Measurements from ENCODE around the gene WDR82.

The WDR82 gene

DNA sequence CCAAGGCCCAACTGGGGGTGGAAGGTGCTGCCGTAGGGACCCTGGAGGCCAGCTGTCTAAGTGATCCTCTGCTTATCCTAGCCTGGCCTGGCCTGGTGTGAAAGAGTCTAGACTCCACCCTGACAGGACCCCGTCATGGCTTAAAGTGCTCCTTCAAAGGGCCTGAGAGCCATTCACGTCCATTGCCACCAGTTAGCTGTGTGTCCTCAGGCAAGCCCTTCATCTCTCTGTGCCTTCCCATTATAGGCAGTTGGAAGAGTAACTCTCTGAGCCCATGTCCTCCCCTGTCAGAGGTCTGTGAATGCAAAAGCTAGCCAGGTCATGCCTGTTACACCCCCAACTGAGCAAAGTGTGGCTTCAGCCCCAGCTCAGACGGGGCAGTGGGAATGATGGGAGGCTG lies 28.5 kb upstream of the WDR82 start:
- DNase-seq = no peak

DNA sequence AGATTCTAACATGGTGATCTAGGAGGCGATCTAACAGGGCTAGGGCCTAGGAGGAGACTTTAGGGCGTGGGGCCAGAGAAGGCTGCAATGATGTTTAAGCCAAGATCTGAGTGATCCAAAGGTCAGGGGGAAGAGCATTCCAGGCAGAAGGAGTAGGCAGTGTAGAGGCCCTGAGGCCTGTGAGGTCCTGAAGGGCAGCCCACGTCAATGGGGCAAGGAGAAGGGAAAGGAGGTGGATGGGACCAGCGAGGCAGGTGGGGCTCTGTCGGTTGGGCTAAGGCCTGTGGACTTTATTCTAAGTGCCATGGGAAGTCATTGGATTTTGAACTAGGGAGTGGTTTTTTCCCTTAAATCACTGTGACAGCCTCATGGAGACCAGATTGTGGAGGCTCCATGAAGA lies 27.5 kb upstream of the WDR82 start:
- no peak for DNase-seq

DNA sequence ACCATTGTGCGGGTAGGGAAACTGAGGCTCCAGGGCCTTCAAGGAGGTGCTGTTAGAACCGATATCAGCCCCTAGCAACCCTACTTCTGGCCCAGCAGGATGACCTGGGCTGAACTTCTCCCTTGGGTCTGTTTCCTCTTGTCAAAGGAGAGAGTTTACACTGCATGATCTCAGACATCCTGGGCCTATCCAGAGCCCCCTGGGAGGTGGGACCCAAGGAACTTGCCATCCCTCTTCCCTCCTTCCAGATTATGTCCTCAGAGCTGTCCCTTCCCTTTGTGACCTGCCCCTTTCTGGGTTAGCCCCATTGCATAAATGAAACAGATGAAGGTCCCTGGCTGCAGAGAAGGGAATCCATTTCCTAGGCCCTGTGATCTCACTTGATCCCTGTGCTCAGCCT lies 25.4 kb upstream of the WDR82 start:
- DNase-seq = no peak

DNA sequence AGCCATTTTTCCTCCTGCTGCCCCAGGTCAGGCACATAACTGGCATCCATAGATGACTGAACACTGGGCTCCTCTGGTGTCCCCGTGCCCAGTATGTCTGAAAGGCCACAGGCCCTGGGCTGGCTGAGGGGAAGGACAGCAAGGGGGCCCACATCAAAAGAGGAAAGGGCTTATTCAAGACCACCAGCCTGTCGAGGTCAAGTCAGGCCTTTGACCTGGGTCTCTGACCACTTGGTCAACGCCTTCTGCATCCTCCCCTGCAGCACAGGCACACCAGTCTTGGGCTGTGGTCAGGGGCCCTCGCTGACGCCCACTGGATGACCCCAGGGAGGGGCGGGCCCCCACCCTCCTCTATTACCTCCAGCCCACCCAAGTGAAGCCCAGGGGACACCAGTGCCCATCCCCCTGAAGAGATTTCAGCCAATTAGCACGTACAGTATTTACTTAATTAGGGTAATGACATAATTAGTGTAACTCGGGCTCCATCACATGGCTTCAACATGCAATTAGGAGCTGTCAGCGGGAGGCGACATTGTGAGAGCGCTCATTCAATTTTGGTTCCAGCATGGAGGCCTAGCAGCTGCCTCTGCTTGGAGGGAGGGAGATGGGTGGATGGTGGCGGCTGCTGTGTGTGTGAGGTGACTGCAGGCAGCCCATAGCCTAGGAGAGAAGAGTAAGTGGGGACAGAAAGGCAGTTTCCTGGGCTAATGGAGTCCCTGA lies 24.1 kb upstream of the WDR82 start:
- no peak for DNase-seq

DNA sequence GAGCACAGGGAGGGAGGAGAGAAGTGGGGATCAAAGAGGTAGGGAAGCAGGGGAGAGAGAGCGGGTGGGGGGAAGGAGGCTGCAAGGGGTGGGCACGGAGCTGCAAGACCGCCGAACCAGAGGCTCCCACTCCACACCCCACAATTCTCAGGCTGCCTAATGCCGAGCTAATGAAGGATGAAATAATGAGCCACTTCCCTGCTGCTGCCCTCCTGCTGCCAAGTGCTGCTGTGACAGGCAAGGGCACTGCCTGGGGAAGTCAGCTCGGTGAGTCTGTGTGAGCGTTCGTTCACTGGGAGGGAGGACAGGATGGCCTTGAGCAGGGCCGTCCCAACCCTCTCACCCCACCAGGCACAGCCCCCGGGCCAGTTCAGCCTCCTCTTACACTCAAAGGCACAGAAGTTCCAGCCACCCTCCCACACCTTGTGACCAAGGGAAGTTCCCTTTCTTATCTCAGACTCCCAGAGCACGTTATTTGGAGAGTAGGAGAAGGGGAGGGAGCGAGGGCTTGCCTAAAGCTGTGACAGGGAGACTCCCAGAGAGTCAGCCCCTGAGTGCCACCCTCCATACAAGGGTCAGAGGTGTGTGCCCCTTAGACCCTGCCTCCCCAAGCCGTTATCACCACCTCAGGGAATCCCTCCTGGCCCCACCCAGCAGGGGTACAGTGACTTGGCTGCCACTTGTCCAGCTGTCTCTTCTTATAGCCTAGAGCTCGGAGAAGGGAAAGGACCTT lies 21.6 kb upstream of the WDR82 start:
- DNase-seq = peak; percentile 36

DNA sequence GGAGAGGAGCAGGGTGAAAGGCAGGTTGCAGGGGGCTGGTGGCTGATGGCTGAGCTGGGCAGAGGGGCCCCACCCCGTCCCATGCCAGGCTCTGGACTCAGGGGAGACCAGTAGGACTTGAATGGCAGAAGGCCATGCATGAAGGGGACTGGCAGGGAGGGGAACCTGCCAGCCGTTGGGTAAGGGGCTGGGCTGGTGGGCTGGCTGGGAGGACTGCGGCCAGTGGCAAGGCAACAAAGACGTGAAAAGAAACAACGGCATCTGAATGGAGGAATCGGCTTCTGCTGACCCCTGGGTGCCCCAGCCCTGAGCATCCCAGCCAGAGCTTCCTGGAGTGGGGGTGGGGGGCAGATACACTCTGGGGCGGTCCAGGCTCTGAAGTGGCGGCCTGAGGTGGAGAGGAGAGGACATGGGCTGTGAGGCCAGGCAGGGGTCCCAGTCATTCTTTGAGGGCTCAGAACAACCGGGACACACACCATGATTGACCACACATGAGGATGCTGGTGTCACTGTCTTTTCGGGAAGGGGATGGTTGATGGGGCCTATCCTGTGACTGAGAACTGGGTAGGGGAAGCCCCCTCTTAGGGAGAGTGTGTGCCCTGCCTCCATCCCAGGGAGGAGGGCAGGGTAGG lies 20.9 kb upstream of the WDR82 start:
- DNase-seq = no peak

DNA sequence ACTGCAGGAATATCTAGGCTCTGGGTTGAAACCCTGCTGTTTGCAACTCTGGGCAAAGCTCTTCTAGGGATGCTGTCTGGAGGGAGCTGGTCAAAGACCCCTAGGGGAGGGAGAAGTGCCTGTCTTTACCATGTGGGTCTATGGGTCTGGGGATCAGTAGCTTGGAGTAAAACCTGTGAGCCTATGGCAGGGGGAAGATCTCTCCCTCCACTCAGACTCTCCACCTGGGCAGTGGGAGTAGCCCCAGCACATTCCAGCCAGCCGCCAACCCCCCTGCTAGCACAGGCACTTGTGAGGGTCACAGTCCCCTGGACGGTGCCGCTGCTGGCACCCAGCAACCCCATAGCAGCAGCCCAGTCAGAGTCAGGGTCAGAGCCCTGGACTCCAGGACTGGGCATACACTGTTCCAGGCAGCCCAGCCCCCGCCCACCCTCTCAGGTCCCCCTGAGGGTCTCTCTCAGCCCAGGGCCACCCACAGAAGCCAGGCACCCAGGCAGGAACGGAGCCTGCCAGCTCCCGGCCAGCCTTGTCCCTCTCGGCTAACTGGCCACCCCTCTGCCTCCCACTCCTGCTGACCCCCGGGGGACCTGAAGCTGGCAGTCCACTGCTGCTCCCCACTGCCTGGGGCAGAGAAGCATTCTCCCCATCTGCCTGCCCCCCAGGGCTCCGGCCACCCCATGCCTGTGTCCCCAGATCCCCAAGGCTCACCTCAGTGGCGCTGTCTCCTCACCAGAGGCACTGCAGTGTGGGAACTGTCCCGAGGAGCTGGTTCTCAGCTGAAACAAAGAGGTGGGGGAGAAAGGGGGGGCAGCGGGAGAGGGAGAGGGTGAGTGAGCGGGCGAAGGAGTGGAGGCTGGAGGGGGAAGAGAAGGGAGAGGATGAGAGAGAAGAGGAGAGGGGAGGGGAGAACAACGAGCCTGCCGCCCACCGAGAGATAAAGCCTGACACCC lies 20.0 kb upstream of the WDR82 start:
- no peak for DNase-seq

DNA sequence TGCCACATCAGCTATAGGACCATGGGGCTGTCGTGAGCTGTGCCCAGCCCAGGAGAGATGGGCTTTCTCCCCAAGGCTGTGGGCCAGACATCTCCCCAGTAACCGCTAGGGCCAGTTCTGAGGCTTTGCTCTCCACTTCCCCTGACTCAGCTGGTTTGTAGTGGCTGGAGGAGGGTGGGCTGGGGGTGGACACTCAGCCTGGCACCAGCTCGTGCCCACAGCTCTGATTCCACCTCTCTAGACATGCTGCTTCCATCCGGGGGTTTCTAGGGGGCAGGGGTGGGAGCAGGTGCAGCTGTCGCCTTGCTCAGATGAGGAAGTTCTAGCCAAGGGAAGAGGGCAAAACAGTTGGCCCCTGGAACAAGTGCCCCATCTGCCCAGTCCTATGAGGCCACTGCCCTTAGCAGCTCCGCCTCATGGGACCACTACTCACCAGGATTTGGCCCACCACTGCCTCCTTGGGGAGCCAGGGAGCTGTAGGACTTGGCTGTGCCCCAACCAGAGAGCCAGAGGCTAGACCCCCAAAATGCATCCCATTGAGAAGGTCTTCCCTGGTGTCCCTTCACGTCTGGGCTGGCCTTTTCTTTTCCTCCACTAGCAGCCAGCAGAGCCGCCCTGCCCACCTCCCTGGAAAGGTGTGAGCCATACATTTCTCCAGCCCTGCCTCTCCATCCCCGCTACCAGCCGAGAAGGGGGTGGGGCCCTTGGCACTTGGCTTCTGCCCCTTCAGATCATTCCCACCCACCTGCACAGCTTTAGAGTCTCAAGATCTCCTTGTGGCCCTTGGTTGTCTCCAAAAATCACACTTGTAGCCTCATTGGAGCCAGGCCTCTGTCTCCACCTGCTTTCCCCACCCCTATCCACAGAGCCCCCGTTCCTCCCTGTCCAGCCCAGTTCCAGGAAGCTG lies 19.0 kb upstream of the WDR82 start:
- DNase-seq = no peak

DNA sequence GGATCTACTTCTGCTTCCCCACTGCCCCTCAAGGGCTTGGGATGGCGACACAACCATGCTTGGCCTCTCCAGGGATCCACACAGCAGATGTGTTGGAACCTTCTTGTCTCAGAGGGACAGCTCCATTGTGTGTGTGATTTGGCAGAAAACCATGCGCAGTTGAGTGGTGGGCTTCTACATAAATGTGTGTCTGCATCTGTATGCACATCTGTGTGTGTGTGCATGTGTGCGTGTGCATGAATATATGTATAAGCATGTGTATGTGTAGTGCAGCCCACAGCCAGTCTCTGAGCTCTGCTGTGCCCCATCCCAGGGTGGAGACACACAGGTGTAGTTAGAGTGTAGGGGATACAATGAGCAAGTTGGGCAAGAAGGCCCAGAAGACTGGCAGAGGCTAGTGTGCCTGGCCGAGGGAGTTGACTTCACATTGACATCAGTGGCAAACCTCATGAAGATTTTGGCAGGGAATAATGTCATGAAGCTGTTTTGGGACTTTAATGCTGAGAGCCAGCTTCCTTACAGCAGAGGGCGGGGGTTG lies 17.3 kb upstream of the WDR82 start:
- no peak for DNase-seq

DNA sequence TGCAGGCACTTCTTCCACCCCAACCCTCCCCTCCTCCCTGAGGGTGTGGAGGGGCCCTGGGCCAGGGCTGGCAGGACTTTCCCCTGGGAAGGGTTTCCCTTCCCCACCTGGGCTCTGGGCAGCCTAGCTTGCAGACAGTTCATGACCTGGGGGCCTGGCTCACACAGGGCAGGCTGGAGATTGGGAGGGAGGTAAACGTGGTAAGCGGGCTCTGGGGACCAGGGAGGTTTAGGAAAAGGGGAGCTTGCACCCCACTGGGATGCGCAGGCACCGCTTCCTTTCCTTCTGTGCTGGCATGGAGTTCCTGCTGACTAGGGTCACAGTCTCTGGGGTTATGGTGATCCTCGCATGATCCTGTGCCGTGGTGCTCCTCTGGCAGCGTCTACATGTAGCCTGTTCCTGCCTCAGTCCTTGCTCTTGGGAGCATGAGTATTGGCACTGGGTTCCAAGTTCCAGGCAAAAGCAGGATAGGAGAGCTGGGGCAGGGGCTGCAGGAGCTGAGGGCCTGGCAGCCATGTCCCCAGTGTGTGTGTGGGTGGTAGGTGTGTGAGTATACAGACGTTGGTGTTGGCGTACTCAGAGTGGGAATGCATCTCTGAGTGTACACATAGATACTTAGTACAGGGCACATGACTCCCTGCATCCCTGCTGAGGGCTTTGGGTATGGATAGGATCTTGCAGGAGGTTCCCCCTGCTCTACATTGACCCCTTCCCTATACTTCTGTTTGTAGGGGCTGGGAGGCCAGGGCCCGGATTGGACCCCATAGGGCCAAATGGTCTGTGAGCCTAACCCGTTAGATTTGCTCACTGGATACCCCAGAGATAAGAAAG lies 16.1 kb upstream of the WDR82 start:
- DNase-seq = no peak

DNA sequence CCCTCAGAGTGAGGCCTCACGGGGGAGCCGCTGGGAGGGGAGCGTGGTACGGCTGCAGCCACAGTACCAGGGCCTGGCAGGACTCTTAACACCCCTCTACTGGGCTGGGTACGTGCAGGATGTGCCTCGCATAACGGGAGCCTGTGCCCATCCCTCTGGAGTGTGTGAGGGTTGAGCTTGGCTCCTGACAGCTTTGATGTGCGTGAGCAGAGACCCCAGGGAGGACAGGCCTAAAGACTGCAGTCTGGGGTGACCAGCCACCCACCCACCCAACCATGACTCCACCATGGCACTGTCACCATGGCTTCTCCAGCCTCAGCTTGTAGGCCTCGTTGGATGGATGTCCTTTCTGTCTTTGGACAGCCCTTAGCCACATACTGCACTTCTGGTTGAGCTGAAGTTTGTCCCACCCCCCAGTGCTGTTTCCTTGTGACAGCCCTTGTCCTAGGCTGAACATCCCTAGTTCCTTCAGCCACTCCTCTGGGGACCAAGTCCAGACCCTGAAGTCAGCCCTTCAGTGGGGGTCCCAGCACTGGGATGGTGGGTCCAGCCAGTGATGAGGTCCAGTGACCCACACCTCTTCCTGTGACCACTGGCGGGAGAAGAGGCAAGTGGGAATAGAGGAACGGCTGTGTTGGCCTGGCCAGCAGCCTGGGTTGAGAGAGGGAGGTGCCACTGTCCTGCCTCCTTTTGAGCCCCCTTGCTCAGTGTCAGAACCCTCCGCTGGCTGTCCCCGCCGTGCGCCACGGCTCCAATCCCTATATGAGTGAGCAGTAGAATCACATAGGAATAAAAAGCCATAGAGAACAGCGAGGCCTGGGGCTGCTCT lies 15.3 kb upstream of the WDR82 start:
- no peak for DNase-seq

DNA sequence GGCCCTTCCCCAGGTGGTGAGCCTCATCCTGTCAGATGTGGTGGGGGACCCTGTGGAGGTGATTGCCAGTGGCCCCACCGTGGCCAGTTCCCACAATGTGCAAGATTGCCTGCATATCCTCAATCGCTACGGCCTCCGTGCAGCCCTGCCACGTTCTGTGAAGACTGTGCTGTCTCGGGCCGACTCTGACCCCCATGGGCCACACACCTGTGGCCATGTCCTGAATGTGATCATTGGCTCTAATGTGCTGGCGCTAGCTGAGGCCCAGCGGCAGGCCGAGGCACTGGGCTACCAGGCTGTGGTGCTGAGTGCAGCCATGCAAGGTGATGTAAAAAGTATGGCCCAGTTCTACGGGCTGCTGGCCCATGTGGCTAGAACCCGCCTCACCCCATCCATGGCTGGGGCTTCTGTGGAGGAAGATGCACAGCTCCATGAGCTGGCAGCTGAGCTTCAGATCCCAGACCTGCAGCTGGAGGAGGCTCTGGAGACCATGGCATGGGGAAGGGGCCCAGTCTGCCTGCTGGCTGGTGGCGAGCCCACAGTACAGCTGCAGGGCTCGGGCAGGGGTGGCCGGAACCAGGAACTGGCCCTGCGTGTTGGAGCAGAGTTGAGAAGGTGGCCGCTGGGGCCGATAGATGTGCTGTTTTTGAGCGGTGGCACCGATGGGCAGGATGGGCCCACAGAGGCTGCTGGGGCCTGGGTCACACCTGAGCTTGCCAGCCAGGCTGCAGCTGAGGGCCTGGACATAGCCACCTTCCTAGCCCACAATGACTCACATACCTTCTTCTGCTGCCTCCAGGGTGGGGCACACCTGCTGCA lies 14.0 kb upstream of the WDR82 start:
- DNase-seq = no peak

DNA sequence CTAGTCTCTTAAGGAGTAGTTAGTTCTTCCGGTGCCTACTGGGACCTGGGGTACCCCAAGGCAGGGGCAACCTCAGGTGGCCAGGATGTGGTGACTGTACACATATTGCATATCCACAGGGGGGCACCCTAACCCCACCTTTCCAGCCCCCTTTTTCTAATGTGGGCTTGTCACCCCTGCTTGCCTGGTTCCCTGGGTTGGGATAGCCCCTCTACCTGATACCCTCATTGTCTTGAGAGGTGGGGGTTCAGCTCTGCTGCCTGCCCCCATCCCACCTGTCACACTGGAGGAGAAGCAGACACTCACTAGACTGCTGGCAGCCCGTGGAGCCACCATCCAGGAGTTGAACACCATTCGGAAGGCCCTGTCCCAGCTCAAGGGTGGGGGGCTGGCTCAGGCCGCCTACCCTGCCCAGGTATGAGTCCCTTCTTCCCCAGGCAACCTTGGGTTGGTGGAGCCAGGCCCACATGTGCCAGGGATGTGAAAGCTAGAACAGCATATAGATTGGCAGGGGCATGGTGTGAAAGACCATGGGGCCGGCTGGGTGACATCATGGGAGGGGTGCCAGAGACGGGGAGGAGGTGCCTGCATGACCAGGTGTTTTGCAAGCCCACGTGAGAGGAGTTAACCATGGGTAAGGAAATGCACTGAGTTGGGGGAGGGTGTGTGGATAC lies 13.2 kb upstream of the WDR82 start:
- DNase-seq = no peak

DNA sequence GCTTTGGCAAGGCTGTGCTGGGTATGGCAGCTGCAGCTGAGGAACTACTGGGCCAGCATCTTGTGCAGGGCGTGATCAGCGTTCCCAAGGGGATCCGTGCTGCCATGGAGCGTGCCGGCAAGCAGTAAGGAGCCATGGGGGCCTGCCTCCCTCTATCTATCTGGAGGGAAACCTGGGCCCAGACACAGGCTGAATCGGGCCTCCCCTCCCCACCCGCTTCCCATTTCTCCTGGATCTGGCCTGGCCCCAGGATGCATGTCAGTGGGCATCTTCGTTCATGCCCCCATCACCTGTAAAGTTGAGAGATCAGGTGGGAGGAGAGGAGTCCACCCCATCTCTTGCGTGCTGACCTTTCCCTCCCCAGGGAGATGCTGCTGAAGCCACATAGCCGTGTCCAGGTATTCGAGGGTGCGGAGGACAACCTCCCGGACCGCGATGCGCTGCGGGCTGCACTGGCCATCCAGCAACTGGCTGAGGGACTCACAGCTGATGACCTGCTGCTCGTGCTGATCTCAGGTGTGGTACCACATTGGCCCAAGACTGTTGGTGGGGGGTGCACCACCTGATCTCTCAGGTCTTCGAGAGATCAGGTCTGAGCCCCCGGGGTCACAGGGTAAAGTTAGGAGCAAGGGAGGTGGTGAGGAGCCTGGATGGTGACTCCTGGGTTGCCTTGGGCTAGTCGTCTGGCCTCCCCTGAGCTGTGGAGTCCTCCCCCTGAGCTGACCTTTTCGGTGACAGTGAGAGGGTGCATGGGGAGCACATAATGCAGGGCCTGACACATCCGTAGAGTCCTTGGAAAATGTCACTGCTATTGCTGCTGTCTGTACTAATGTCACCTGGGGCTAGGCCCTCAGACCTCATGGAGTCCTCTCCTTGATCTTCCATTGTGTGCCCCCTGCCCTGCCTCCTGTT lies 12.4 kb upstream of the WDR82 start:
- no peak for DNase-seq

DNA sequence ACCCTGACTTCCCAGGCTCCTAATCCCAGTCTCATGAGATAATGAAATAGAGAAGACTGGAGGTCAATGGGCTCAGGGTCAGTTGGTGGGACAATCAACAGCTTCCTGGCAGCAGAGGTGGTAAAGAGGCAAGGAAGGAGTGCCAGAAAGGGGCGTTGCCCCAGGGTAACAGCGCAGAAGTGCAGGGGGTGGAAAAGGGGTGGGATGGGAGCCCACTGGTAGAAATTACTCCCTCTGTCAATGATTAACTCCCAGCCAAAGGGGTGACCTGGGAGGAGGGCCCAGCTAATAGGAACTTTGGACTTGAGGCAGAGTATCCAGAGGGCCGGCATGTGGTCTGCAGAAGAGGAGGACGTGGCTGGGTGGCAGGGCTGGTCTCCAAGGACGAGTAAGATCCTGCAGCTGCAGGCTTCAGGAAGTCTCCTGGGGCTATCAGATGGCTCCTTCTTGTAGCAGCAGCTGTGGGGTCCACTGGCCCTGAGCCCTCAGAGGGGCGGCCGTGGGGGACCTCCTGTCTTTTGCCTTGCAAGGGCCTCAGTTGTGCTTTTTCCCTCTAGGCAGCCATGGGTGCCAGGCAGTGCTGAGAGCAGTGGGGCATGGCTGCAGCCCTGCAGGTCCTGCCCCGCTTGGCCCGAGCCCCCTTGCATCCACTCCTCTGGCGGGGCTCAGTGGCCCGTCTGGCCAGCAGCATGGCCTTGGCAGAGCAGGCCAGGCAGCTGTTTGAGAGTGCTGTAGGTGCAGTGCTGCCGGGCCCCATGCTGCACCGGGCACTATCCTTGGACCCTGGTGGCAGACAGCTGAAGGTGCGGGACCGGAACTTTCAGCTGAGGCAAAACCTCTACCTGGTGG lies 11.5 kb upstream of the WDR82 start:
- no peak for DNase-seq

DNA sequence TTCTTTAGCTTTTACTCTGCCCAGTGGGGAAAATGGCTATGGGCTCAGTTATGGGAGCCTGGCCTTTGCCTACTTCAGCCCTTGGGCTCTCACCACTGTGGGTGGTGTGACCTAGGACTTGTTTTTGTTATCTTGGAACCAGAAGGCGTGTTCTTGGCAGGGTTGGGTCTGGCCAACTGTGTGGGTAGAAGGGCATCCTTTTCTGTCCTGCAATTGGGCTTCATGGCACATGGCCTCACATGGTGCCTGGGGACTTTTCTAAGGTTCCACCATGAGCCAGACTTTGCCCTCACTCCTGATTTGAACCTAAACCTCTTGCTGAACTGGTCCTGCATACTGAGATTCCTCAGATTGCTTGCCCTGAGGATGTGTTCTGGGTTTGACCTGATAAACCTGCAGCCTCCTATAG lies 10.9 kb upstream of the WDR82 start:
- DNase-seq = no peak
